HEK293 (cell line): Measurements from ENCODE around the gene CLPSL2.

Source experiments
- CTCF ChIA-PET: fragments of 350-600 bp; formaldehyde crosslinking; extraction: SDS; loops from one replicate; lab custom pipeline; 2021; ENCODE audit warnings: antibody characterized with exemption; lab: Yijun Ruan, JAX
- POLR2A ChIA-PET: fragments of 300-600 bp; formaldehyde crosslinking; extraction: SDS; loops from one replicate; lab custom pipeline; 2020; ENCODE audit warnings: antibody characterized with exemption, inconsistent platforms; lab: Yijun Ruan, JAX
- H3K27ac ChIP-seq: fragments of 200-500 bp; sonication (Bioruptor generic); 2 replicates; pipeline ENCODE4 v1.5.1; 2014; ENCODE audit warnings: low read depth, low read length, control low read depth, inconsistent platforms; ENCODE audit errors: extremely low read depth
- H3K36me3 ChIP-seq, 2 experiments: fragments of 200-500 bp in 1 of 2; sonication (Bioruptor generic) in 1 of 2; 1 replicate in 1 of 2; 2 replicates in 1 of 2; pipeline ENCODE4 v1.5.1; 2014 to 2017; ENCODE audit warnings: inconsistent platforms in 2 of 2, low read length in 2 of 2; ENCODE audit not compliant: control insufficient read depth in 2 of 2, insufficient read depth in 1 of 2
- H3K4me1 ChIP-seq: fragments of 200-500 bp; sonication (Bioruptor generic); 2 replicates; pipeline ENCODE4 v1.5.1; 2014; ENCODE audit warnings: mild to moderate bottlenecking, low read length, inconsistent platforms; ENCODE audit not compliant: control insufficient read depth, insufficient read depth
- H3K4me3 ChIP-seq: 2 replicates; pipeline ENCODE4 v1.5.1; 2011; ENCODE audit warnings: low read depth, mild to moderate bottlenecking, control low read depth, low read length, moderate library complexity
- H3K9me3 ChIP-seq: fragments of 200-500 bp; sonication (Bioruptor generic); 2 replicates; pipeline ENCODE4 v1.5.1; 2014; ENCODE audit warnings: low read depth, low read length, inconsistent platforms; ENCODE audit not compliant: control insufficient read depth, insufficient read depth
- HOXD13 ChIP-seq: sonication (generic); formaldehyde crosslinking; IDR thresholded peaks from 2 replicates; pipeline ENCODE4 v1.8.0; 2022; ENCODE audit warnings: missing genetic modification reagents, borderline replicate concordance
- KLF16 ChIP-seq: fragments of 450-650 bp; formaldehyde crosslinking; IDR thresholded peaks from 2 replicates; pipeline ENCODE4 v1.5.1; 2017; ENCODE audit warnings: missing biosample characterization, missing genetic modification characterization
- KLF7 ChIP-seq: fragments of 450-650 bp; formaldehyde crosslinking; IDR thresholded peaks from 2 replicates; pipeline ENCODE4 v1.5.1; 2016; ENCODE audit warnings: missing biosample characterization, missing genetic modification characterization, borderline replicate concordance
- MYNN ChIP-seq: fragments of 450-650 bp; formaldehyde crosslinking; IDR thresholded peaks from 2 replicates; pipeline ENCODE4 v1.5.1; 2016; ENCODE audit warnings: missing biosample characterization, missing genetic modification characterization, borderline replicate concordance
- SALL2 ChIP-seq: fragments of 450-650 bp; formaldehyde crosslinking; IDR thresholded peaks from 2 replicates; pipeline ENCODE4 v1.5.0; 2017; ENCODE audit warnings: missing biosample characterization, mild to moderate bottlenecking, missing genetic modification characterization, borderline replicate concordance
- TRIM28 ChIP-seq: IDR thresholded peaks from 2 replicates; pipeline ENCODE4 v1.6.1; 2011; ENCODE audit warnings: low read length, control low read depth, borderline replicate concordance
- YY2 ChIP-seq: fragments of 450-650 bp; formaldehyde crosslinking; IDR thresholded peaks from 2 replicates; pipeline ENCODE4 v1.5.1; 2016; ENCODE audit warnings: missing biosample characterization, missing genetic modification characterization
- ZEB2 ChIP-seq: fragments of 450-650 bp; formaldehyde crosslinking; IDR thresholded peaks from 2 replicates; pipeline ENCODE4 v1.5.1; 2016; ENCODE audit warnings: missing biosample characterization, missing genetic modification characterization
- ZNF10 ChIP-seq: fragments of 450-650 bp; formaldehyde crosslinking; IDR thresholded peaks from 2 replicates; pipeline ENCODE4 v1.5.1; 2017; ENCODE audit warnings: missing biosample characterization, missing genetic modification characterization
- ZNF169 ChIP-seq: fragments of 450-650 bp; formaldehyde crosslinking; IDR thresholded peaks from 2 replicates; pipeline ENCODE4 v1.5.1; 2016; ENCODE audit warnings: missing biosample characterization, missing genetic modification characterization
- ZNF221 ChIP-seq: fragments of 450-650 bp; formaldehyde crosslinking; IDR thresholded peaks from 2 replicates; pipeline ENCODE4 v1.5.1; 2017; ENCODE audit warnings: missing biosample characterization, missing genetic modification characterization, borderline replicate concordance
- ZNF274 ChIP-seq, 2 experiments: fragments of 200-500 bp in 1 of 2; fragments of 450-650 bp in 1 of 2; sonication (Bioruptor generic) in 1 of 2; formaldehyde crosslinking in 1 of 2; IDR thresholded peaks; 2 replicates each; pipeline versions ENCODE4 v1.5.1 to v1.6.1; 2014 to 2016; ENCODE audit warnings: borderline replicate concordance in 1 of 2, inconsistent platforms in 1 of 2, low read length in 1 of 2, missing biosample characterization in 1 of 2, missing genetic modification characterization in 1 of 2
- ZNF292 ChIP-seq: fragments of 450-650 bp; formaldehyde crosslinking; IDR thresholded peaks from 2 replicates; pipeline ENCODE4 v1.5.1; 2016; ENCODE audit warnings: low read depth, missing biosample characterization, missing genetic modification characterization, borderline replicate concordance
- ZNF335 ChIP-seq: fragments of 450-650 bp; formaldehyde crosslinking; conservative IDR thresholded peaks from 2 replicates; pipeline ENCODE4 v1.5.1; 2016; ENCODE audit warnings: missing biosample characterization, missing genetic modification characterization
- ZNF366 ChIP-seq: fragments of 450-650 bp; formaldehyde crosslinking; conservative IDR thresholded peaks from 2 replicates; pipeline ENCODE4 v1.5.1; 2016; ENCODE audit warnings: missing biosample characterization, missing genetic modification characterization
- ZNF394 ChIP-seq: fragments of 450-650 bp; formaldehyde crosslinking; IDR thresholded peaks from 2 replicates; pipeline ENCODE4 v1.5.1; 2016; ENCODE audit warnings: missing biosample characterization, missing genetic modification characterization, mild to moderate bottlenecking, moderate library complexity, borderline replicate concordance
- ZNF514 ChIP-seq: fragments of 450-650 bp; formaldehyde crosslinking; IDR thresholded peaks from 2 replicates; pipeline ENCODE4 v1.5.1; 2016; ENCODE audit warnings: missing biosample characterization, missing genetic modification characterization
- ZNF521 ChIP-seq: fragments of 450-650 bp; formaldehyde crosslinking; IDR thresholded peaks from 2 replicates; pipeline ENCODE4 v1.5.1; 2017; ENCODE audit warnings: missing biosample characterization, mild to moderate bottlenecking, missing genetic modification characterization
- ZNF623 ChIP-seq: fragments of 450-650 bp; formaldehyde crosslinking; IDR thresholded peaks from 2 replicates; pipeline ENCODE4 v1.5.1; 2016; ENCODE audit warnings: missing biosample characterization, missing genetic modification characterization
- ZNF677 ChIP-seq: fragments of 450-650 bp; IDR thresholded peaks from 2 replicates; pipeline ENCODE4 v1.5.0; 2018; ENCODE audit warnings: missing biosample characterization, mild to moderate bottlenecking, missing genetic modification characterization, moderate library complexity
- ZNF76 ChIP-seq: fragments of 450-650 bp; formaldehyde crosslinking; IDR thresholded peaks from 2 replicates; pipeline ENCODE4; 2016; ENCODE audit warnings: low read depth, missing biosample characterization, missing genetic modification characterization, borderline replicate concordance
- ZNF777 ChIP-seq: fragments of 450-650 bp; formaldehyde crosslinking; IDR thresholded peaks from 2 replicates; pipeline ENCODE4 v1.5.1; 2017; ENCODE audit warnings: missing biosample characterization, missing genetic modification characterization, borderline replicate concordance
- TF ChIP-seq, protein P1 (sequence below): fragments of 450-650 bp; formaldehyde crosslinking; IDR thresholded peaks from 2 replicates; pipeline ENCODE4 v1.5.1; 2016; ENCODE audit warnings: missing biosample characterization, missing genetic modification characterization
- TF ChIP-seq, protein P2 (sequence below): fragments of 450-650 bp; formaldehyde crosslinking; IDR thresholded peaks from 2 replicates; pipeline ENCODE4 v1.5.1; 2016; ENCODE audit warnings: missing biosample characterization, missing genetic modification characterization, low read depth
- TF ChIP-seq, protein P3 (sequence below): fragments of 450-650 bp; formaldehyde crosslinking; IDR thresholded peaks from 2 replicates; pipeline ENCODE4 v1.5.1; 2016; ENCODE audit warnings: missing biosample characterization, missing genetic modification characterization
- TF ChIP-seq, protein P4 (sequence below): fragments of 450-650 bp; IDR thresholded peaks from 2 replicates; pipeline ENCODE4 v1.5.1; 2018; ENCODE audit warnings: missing biosample characterization, mild to moderate bottlenecking, missing genetic modification characterization

Gene CLPSL2

DNA sequence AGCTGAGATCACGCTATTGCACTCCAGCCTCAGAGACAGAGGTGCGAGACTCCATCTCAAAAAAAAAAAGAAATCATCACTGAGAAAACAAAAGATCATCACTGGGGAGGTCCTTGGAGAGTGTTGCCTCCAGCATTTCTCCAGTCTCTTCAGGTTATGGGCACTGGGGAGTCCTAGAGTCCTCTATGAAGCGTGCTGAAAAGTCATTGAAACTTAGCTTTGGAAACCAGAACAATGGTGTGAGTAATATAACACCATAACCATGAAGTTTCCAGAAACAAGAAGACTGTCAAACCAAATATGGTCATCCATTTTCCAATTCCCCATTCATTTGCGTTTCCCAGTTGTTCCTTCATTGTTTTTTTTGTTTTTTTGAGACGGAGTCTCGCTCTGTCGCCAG, 25.8 kb upstream of the CLPSL2 start:
- H3K4me1 ChIP-seq: no peaks in the 10 kb centered on the region
- no peak for TF ChIP-seq MYNN (tag by site-specific recombination)
- TF ChIP-seq KLF16 (tag by site-specific recombination): no peak
- TF ChIP-seq, protein P1, sequence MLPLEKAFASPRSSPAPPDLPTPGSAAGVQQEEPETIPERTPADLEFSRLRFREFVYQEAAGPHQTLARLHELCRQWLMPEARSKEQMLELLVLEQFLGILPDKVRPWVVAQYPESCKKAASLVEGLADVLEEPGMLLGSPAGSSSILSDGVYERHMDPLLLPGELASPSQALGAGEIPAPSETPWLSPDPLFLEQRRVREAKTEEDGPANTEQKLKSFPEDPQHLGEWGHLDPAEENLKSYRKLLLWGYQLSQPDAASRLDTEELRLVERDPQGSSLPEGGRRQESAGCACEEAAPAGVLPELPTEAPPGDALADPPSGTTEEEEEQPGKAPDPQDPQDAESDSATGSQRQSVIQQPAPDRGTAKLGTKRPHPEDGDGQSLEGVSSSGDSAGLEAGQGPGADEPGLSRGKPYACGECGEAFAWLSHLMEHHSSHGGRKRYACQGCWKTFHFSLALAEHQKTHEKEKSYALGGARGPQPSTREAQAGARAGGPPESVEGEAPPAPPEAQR: no peak
- no peak for TF ChIP-seq ZNF169 (tag by site-specific recombination)
- POLR2A ChIA-PET: no interaction called here
- H3K9me3 ChIP-seq: no peaks in the 10 kb centered on the region
- no peaks in the 10 kb centered on the region for H3K36me3 ChIP-seq
- H3K4me3 ChIP-seq: no peak overlapping the region
- H3K27ac ChIP-seq: no peak overlapping the region
- CTCF ChIA-PET: interaction anchor here (0.7 to 3.2 kb wide), 3 partner anchors 11 to 344 kb away, joined by 3 to 18 read pairs (median 4); partner anchors contain the start of gene ARMC12

DNA sequence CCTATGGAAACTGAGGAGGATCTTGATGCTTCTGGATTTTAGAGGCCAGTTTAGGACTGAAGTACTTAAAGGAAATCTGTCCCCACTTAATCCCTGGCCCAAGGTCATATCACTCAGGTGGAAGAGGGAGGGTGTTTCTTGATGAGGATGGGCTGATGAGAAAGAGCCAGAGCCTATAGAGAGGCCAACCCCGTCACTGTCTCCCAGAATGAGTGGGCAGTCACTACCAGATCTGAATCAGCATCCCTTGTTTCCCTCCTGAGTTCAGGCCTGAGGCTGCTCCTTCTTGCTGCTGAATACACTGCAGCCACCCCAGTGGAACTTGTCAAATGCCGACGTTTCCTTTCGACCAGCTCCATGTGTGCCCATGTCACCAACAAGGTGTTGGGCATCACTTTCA, 24.8 kb upstream of the CLPSL2 start:
- ChIA-PET POLR2A (no interaction called here), CTCF (interaction anchor here (0.5 to 3.2 kb wide), 8 partner anchors 12 to 617 kb away, joined by 3 to 18 read pairs (median 4); partner anchors contain the start of gene ARMC12)
- TF ChIP-seq SALL2 (tag by site-specific recombination): no peak
- TF ChIP-seq, protein P2, sequence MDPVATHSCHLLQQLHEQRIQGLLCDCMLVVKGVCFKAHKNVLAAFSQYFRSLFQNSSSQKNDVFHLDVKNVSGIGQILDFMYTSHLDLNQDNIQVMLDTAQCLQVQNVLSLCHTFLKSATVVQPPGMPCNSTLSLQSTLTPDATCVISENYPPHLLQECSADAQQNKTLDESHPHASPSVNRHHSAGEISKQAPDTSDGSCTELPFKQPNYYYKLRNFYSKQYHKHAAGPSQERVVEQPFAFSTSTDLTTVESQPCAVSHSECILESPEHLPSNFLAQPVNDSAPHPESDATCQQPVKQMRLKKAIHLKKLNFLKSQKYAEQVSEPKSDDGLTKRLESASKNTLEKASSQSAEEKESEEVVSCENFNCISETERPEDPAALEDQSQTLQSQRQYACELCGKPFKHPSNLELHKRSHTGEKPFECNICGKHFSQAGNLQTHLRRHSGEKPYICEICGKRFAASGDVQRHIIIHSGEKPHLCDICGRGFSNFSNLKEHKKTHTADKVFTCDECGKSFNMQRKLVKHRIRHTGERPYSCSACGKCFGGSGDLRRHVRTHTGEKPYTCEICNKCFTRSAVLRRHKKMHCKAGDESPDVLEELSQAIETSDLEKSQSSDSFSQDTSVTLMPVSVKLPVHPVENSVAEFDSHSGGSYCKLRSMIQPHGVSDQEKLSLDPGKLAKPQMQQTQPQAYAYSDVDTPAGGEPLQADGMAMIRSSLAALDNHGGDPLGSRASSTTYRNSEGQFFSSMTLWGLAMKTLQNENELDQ: no peak
- no peak for TF ChIP-seq ZNF169 (tag by site-specific recombination)
- TF ChIP-seq ZNF677 (tag by site-specific recombination): no peak
- no peak for TF ChIP-seq ZNF221 (tag by site-specific recombination)
- H3K9me3 ChIP-seq: no peaks in the 10 kb centered on the region
- H3K36me3 ChIP-seq: no peaks in the 10 kb centered on the region
- H3K4me1 ChIP-seq: no peaks in the 10 kb centered on the region
- no peak overlapping the region for H3K27ac ChIP-seq
- no peak overlapping the region for H3K4me3 ChIP-seq

DNA sequence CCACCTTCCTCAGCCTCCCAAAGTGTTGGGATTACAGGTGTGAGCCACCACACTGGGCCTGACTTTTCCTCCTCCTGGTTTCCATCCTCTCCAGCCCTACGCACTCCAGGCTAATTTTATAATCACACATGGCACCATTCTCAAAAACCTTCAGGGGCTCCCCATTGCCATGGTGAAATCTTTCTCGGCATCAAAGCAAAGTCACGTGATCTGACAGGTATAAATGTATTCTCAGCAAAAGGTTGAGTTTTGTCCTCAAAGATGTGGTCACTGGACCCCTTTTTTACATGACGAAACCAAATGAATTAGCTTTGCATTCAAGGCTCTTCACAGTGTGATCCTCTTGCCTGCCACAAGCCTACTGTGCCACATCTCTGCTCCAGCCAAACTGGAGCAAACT, 24.1 kb upstream of the CLPSL2 start:
- ChIA-PET CTCF (interaction anchor here (0.8 to 3.2 kb wide), 3 partner anchors 14 to 425 kb away, joined by 3 to 18 read pairs (median 5); partner anchors contain the start of gene ARMC12), POLR2A (no interaction called here)
- H3K4me1 ChIP-seq: no peaks in the 10 kb centered on the region
- no peaks in the 10 kb centered on the region for H3K9me3 ChIP-seq
- TF ChIP-seq ZNF366 (no peak), TRIM28 (no peak), ZNF394 (no peak), ZNF335 (tag by site-specific recombination) (no peak), ZNF623 (tag by site-specific recombination) (no peak), ZNF292 (tag by site-specific recombination) (no peak), ZNF274 (IDR thresholded peaks at IDR 0.05; ENCODE audit: low read length) (no peak), ZNF274 (tag by site-specific recombination; IDR thresholded peaks at IDR 0.05; ENCODE audit: borderline replicate concordance) (no peak), HOXD13 (no peak), ZEB2 (no peak), ZNF514 (tag by site-specific recombination) (no peak), ZNF521 (tag by site-specific recombination) (no peak), ZNF76 (tag by site-specific recombination) (no peak), ZNF777 (tag by site-specific recombination) (no peak), ZNF10 (tag by site-specific recombination) (no peak), YY2 (tag by site-specific recombination) (no peak), KLF7 (tag by site-specific recombination) (no peak)
- TF ChIP-seq, protein P3, sequence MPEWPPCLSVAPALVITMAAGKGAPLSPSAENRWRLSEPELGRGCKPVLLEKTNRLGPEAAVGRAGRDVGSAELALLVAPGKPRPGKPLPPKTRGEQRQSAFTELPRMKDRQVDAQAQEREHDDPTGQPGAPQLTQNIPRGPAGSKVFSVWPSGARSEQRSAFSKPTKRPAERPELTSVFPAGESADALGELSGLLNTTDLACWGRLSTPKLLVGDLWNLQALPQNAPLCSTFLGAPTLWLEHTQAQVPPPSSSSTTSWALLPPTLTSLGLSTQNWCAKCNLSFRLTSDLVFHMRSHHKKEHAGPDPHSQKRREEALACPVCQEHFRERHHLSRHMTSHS (tag by site-specific recombination): no peak
- TF ChIP-seq, protein P4, sequence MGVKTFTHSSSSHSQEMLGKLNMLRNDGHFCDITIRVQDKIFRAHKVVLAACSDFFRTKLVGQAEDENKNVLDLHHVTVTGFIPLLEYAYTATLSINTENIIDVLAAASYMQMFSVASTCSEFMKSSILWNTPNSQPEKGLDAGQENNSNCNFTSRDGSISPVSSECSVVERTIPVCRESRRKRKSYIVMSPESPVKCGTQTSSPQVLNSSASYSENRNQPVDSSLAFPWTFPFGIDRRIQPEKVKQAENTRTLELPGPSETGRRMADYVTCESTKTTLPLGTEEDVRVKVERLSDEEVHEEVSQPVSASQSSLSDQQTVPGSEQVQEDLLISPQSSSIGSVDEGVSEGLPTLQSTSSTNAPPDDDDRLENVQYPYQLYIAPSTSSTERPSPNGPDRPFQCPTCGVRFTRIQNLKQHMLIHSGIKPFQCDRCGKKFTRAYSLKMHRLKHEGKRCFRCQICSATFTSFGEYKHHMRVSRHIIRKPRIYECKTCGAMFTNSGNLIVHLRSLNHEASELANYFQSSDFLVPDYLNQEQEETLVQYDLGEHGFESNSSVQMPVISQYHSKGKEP (tag by site-specific recombination): no peak
- no peak overlapping the region for H3K27ac ChIP-seq
- no peaks in the 10 kb centered on the region for H3K36me3 ChIP-seq
- no peak overlapping the region for H3K4me3 ChIP-seq
